Keratinocyte (primary cell): ENCODE data around the gene ST6GALNAC5. TPM values are rescaled to one million over a fixed set of nuclear protein-coding genes. Genes with fewer than 3 reads are reported as not detected.

Experiments
- DNase-seq: peaks from one replicate; pipeline ENCODE4 v3.0.0-alpha.2; 2011; ENCODE audit warnings: low read depth, missing footprints, low spot score
- FAIRE-seq: peaks from 2 replicates; lab custom pipeline; 2011; peaks lifted over from hg19 to GRCh38; lab: Jason Lieb, UNC
- H2AFZ ChIP-seq: 2 replicates; pipeline ENCODE4 v1.6.0; 2012; ENCODE audit warnings: low read length, control low read depth, inconsistent platforms; ENCODE audit not compliant: control insufficient read depth
- H3K27ac ChIP-seq: 2 replicates; pipeline ENCODE4 v1.5.1; 2011; ENCODE audit warnings: low read length; ENCODE audit not compliant: control insufficient read depth, insufficient read depth
- H3K27me3 ChIP-seq: 3 replicates; pipeline ENCODE4 v1.6.0; 2011; ENCODE audit warnings: low read length; ENCODE audit not compliant: control insufficient read depth, insufficient read depth; ENCODE audit errors: extremely low read depth
- H3K36me3 ChIP-seq, 2 experiments: 2 replicates in 1 of 2; 3 replicates in 1 of 2; pipeline ENCODE4 v1.5.1; 2011; ENCODE audit warnings: low read length in 2 of 2, mild to moderate bottlenecking in 1 of 2; ENCODE audit not compliant: control insufficient read depth in 2 of 2, insufficient read depth in 2 of 2; ENCODE audit errors: extremely low read depth in 1 of 2
- H3K4me1 ChIP-seq: 3 replicates; pipeline ENCODE4 v1.5.1; 2011; ENCODE audit warnings: low read length; ENCODE audit not compliant: control insufficient read depth, insufficient read depth; ENCODE audit errors: extremely low read depth
- H3K4me2 ChIP-seq: 3 replicates; pipeline ENCODE4 v1.6.0; 2011; ENCODE audit warnings: low read depth, low read length; ENCODE audit not compliant: control insufficient read depth, insufficient read depth; ENCODE audit errors: extremely low read depth
- H3K4me3 ChIP-seq, 3 experiments: fragments of 200-600 bp in 1 of 3; sonication (generic) in 1 of 3; 2 replicates in 2 of 3; 3 replicates in 1 of 3; pipeline ENCODE4 v1.5.1; 2011 to 2016; ENCODE audit warnings: low read length in 3 of 3, mild to moderate bottlenecking in 3 of 3, control low read depth in 2 of 3, inconsistent platforms in 1 of 3, low read depth in 1 of 3, mixed read lengths in 1 of 3, mixed run types in 1 of 3, moderate library complexity in 1 of 3; ENCODE audit not compliant: control insufficient read depth in 2 of 3, insufficient read depth in 2 of 3; ENCODE audit errors: extremely low read depth in 1 of 3
- H3K79me2 ChIP-seq: 2 replicates; pipeline ENCODE4 v1.6.0; 2012; ENCODE audit warnings: low read length; ENCODE audit not compliant: control insufficient read depth, insufficient read depth
- H3K9ac ChIP-seq: 3 replicates; pipeline ENCODE4 v1.6.0; 2011; ENCODE audit warnings: low read length; ENCODE audit not compliant: control insufficient read depth, insufficient read depth; ENCODE audit errors: extremely low read depth
- H3K9me1 ChIP-seq: 3 replicates; pipeline ENCODE4 v1.6.0; 2011; ENCODE audit warnings: low read length; ENCODE audit not compliant: control insufficient read depth, insufficient read depth; ENCODE audit errors: extremely low read depth
- H3K9me3 ChIP-seq: 2 replicates; pipeline ENCODE4 v1.5.1; 2012; ENCODE audit warnings: low read depth, low read length; ENCODE audit not compliant: control insufficient read depth
- H4K20me1 ChIP-seq: 3 replicates; pipeline ENCODE4 v1.6.0; 2011; ENCODE audit warnings: low read length; ENCODE audit not compliant: control insufficient read depth, insufficient read depth; ENCODE audit errors: extremely low read depth
- EZH2 ChIP-seq: IDR thresholded peaks from one replicate; pipeline ENCODE4 v1.6.1; 2012; ENCODE audit warnings: inconsistent platforms, mild to moderate bottlenecking, low read length, moderate library complexity
- dilution Hi-C: fragments of 300-500 bp; cut with MboI; formaldehyde crosslinking; loops from one replicate; pipeline ENCODE4 v1.7.0; 2020; ENCODE audit warnings: low sequenced_read_pairs; ENCODE audit not compliant: extremely low pct_ligation_motif_present
- polyA plus RNA-seq, 5 experiments: library from polyadenylated mRNA; depleted of rRNA in 3 of 5; stranded (reverse) in 3 of 5; stranded (forward) in 1 of 5; unstranded in 1 of 5; fragments of >200 nt; gene quantifications; 1 replicate in 1 of 5; 2 replicates in 3 of 5; 3 replicates in 1 of 5; pipeline versions ENCODE4 v1.2.1 to v1.2.3, GENCODE V29; 2011 to 2012; ENCODE audit warnings: missing spikeins in 2 of 5, low read depth in 1 of 5, low replicate concordance in 1 of 5
- TF ChIP-seq, protein P1 (sequence below), 3 experiments: IDR thresholded peaks in 1 of 3; conservative IDR thresholded peaks in 1 of 3; optimal IDR thresholded peaks in 1 of 3; 2 replicates in 2 of 3; 3 replicates in 1 of 3; pipeline versions ENCODE3 to v1.5.1; 2011; ENCODE audit warnings: low read length in 3 of 3, mild to moderate bottlenecking in 3 of 3, moderate library complexity in 2 of 3, control low read depth in 1 of 3, inconsistent platforms in 1 of 3; ENCODE audit not compliant: insufficient read depth in 2 of 3; ENCODE audit errors: extremely low read depth in 1 of 3

Gene ST6GALNAC5
- polyA plus RNA-seq, 1 donor (not counting 4 experiments of a cell fraction or from before 2014, with no cell fraction given) = 12.8 TPM

GRCh38 chr1:77018311-77018710, 151.0 kb downstream of the ST6GALNAC5 start:
- no peaks in the 10 kb centered on the region for H4K20me1 ChIP-seq
- dilution Hi-C loops = no loop called here
- H3K27me3 ChIP-seq = no peaks in the 10 kb centered on the region
- H3K79me2 ChIP-seq = peaks cover 7% of the 10 kb centered on the region
- peaks cover 11% of the 10 kb centered on the region for H3K4me1 ChIP-seq
- no peaks in the 10 kb centered on the region for H3K9me1 ChIP-seq
- H3K4me3 ChIP-seq = no peak overlapping the region
- TF ChIP-seq EZH2 = no peak
- TF ChIP-seq, protein P1, sequence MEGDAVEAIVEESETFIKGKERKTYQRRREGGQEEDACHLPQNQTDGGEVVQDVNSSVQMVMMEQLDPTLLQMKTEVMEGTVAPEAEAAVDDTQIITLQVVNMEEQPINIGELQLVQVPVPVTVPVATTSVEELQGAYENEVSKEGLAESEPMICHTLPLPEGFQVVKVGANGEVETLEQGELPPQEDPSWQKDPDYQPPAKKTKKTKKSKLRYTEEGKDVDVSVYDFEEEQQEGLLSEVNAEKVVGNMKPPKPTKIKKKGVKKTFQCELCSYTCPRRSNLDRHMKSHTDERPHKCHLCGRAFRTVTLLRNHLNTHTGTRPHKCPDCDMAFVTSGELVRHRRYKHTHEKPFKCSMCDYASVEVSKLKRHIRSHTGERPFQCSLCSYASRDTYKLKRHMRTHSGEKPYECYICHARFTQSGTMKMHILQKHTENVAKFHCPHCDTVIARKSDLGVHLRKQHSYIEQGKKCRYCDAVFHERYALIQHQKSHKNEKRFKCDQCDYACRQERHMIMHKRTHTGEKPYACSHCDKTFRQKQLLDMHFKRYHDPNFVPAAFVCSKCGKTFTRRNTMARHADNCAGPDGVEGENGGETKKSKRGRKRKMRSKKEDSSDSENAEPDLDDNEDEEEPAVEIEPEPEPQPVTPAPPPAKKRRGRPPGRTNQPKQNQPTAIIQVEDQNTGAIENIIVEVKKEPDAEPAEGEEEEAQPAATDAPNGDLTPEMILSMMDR (optimal IDR thresholded peaks at IDR 0.05 in 1 of 3, IDR thresholded peaks at IDR 0.05 in 1 of 3, conservative IDR thresholded peaks at IDR 0.05 in 1 of 3; ENCODE audit: extremely low read depth in 1 of 3, insufficient read depth in 2 of 3, low read length in 3 of 3) = no peak
- no peaks in the 10 kb centered on the region for H3K36me3 ChIP-seq
- DNase-seq (no peak), FAIRE-seq (no peak)
- no peak overlapping the region for H2AFZ ChIP-seq
- H3K9ac ChIP-seq = no peak overlapping the region
- no peaks in the 10 kb centered on the region for H3K9me3 ChIP-seq
- H3K27ac ChIP-seq = no peak overlapping the region
- no peak overlapping the region for H3K4me2 ChIP-seq

GRCh38 chr1:77018761-77019160, 151.5 kb downstream of the ST6GALNAC5 start:
- no peaks in the 10 kb centered on the region for H3K27me3 ChIP-seq
- no peak for FAIRE-seq
- dilution Hi-C loops = no loop called here
- H3K4me3 ChIP-seq = no peak overlapping the region
- H2AFZ ChIP-seq = no peak overlapping the region
- no peak overlapping the region for H3K27ac ChIP-seq
- no peaks in the 10 kb centered on the region for H3K9me3 ChIP-seq
- no peak overlapping the region for H3K4me2 ChIP-seq
- no peaks in the 10 kb centered on the region for H3K36me3 ChIP-seq
- no peaks in the 10 kb centered on the region for H4K20me1 ChIP-seq
- H3K79me2 ChIP-seq = peaks cover 5% of the 10 kb centered on the region
- no peak overlapping the region for H3K9ac ChIP-seq
- no peak for TF ChIP-seq EZH2
- TF ChIP-seq, protein P1 (optimal IDR thresholded peaks at IDR 0.05 in 1 of 3, IDR thresholded peaks at IDR 0.05 in 1 of 3, conservative IDR thresholded peaks at IDR 0.05 in 1 of 3; ENCODE audit: extremely low read depth in 1 of 3, insufficient read depth in 2 of 3, low read length in 3 of 3) = no peak
- H3K4me1 ChIP-seq = peaks cover 11% of the 10 kb centered on the region
- no peak for DNase-seq
- no peaks in the 10 kb centered on the region for H3K9me1 ChIP-seq
